GM12878 (cell line): ENCODE measurements around the gene HNRNPU. TPM values are rescaled to one million over a fixed set of nuclear protein-coding genes. Genes with fewer than 3 reads are reported as not detected.

Experiments used
- ATAC-seq: fragments of 200-7000 bp; cut with Tn5 transposase; 3 replicates; pipeline ENCODE4 v1.9.1; 2020; ENCODE audit warnings: mild to moderate bottlenecking, moderate library complexity
- BruUV-seq: library from RNA; stranded (reverse); fragments of 400-500 nt; replicated peaks from 2 replicates; lab custom pipeline; 2021; lab: Mats Ljungman, UMichigan
- CTCF ChIA-PET: fragments of 300-600 bp; sonication (Branson Sonifier 250); formaldehyde crosslinking; extraction: SDS; loops from one replicate; lab custom pipeline; 2021; ENCODE audit warnings: inconsistent platforms; lab: Yijun Ruan, JAX
- POLR2A ChIA-PET: fragments of 350-600 bp; formaldehyde crosslinking; extraction: SDS; loops from one replicate; lab custom pipeline; 2021; ENCODE audit warnings: inconsistent platforms; lab: Charles Lee
- RAD21 ChIA-PET: fragments of 300-600 bp; sonication (Branson Sonifier 250); formaldehyde crosslinking; loops from one replicate; lab custom pipeline; 2023; ENCODE audit warnings: antibody characterized with exemption; ENCODE audit not compliant: unreplicated experiment; lab: Charles Lee
- SMC1A ChIA-PET: fragments of 300-600 bp; sonication (Branson Sonifier 250); formaldehyde crosslinking; loops from one replicate; lab custom pipeline; 2023; ENCODE audit not compliant: unreplicated experiment, uncharacterized antibody; lab: Charles Lee
- DNase-seq: peaks from one replicate; pipeline ENCODE4 v3.0.0-alpha.2; 2011; ENCODE audit warnings: low read depth, low spot score
- FAIRE-seq: peaks from 3 replicates; lab custom pipeline; 2011; peaks lifted over from hg19 to GRCh38; lab: Jason Lieb, UNC
- H2AFZ ChIP-seq: 2 replicates; pipeline ENCODE4 v1.6.0; 2011; ENCODE audit warnings: low read depth, low read length, control low read depth; ENCODE audit not compliant: control insufficient read depth
- H3K27ac ChIP-seq: 2 replicates; pipeline ENCODE4 v1.5.1; 2011; ENCODE audit warnings: control low read depth; ENCODE audit not compliant: control insufficient read depth, insufficient read depth
- H3K27me3 ChIP-seq, 2 experiments: replicated peaks in 1 of 2; 2 replicates each; pipeline versions ENCODE4 v1.6.0 to v1.6.1; 2011; ENCODE audit warnings: low read length in 1 of 2; ENCODE audit not compliant: control insufficient read depth in 2 of 2, insufficient read depth in 2 of 2
- H3K36me3 ChIP-seq, 2 experiments: 2 replicates each; pipeline ENCODE4 v1.5.1; 2011; ENCODE audit warnings: low read length in 1 of 2; ENCODE audit not compliant: control insufficient read depth in 2 of 2, insufficient read depth in 2 of 2
- H3K4me1 ChIP-seq: 2 replicates; pipeline ENCODE4 v1.6.1; 2011; ENCODE audit warnings: mild to moderate bottlenecking, low read length, moderate library complexity, mixed read lengths; ENCODE audit not compliant: control insufficient read depth, insufficient read depth
- H3K4me2 ChIP-seq: 2 replicates; pipeline ENCODE4 v1.6.0; 2011; ENCODE audit warnings: control low read depth; ENCODE audit not compliant: control insufficient read depth, insufficient read depth
- H3K4me3 ChIP-seq: fragments of 200-600 bp; sonication (generic); 2 replicates; pipeline ENCODE4 v1.5.1; 2016
- H3K79me2 ChIP-seq: 2 replicates; pipeline ENCODE4 v1.6.0; 2011; ENCODE audit warnings: low read length; ENCODE audit not compliant: control insufficient read depth, insufficient read depth
- H3K9ac ChIP-seq: 2 replicates; pipeline ENCODE4 v1.8.0; 2011; ENCODE audit warnings: low read length, control low read depth, mixed read lengths; ENCODE audit not compliant: control insufficient read depth, insufficient read depth
- H3K9me3 ChIP-seq: replicated peaks from 3 replicates; pipeline ENCODE4 v1.5.1; 2011; ENCODE audit warnings: mild to moderate bottlenecking, low read length; ENCODE audit not compliant: control insufficient read depth, insufficient read depth
- H4K20me1 ChIP-seq: 2 replicates; pipeline ENCODE4 v1.6.0; 2011; ENCODE audit not compliant: control insufficient read depth, insufficient read depth
- CBFB ChIP-seq: IDR thresholded peaks from 2 replicates; pipeline ENCODE4 v1.6.1; 2016; ENCODE audit warnings: antibody characterized with exemption, low read depth
- CBX5 ChIP-seq: sonication (generic); IDR thresholded peaks from 2 replicates; pipeline ENCODE4 v1.6.1; 2016; ENCODE audit warnings: low read depth, moderate library complexity, mild to moderate bottlenecking, inconsistent platforms
- IKZF1 ChIP-seq: fragments of 450-650 bp; conservative IDR thresholded peaks from 2 replicates; pipeline ENCODE4 v1.6.1; 2017; ENCODE audit warnings: antibody characterized with exemption, mild to moderate bottlenecking
- NBN ChIP-seq: fragments of 450-650 bp; IDR thresholded peaks from 2 replicates; pipeline ENCODE4 v1.6.1; 2016
- SIX5 ChIP-seq: IDR thresholded peaks from 2 replicates; pipeline ENCODE4 v1.6.1; 2011; ENCODE audit warnings: mild to moderate bottlenecking, low read depth, low read length, moderate library complexity; ENCODE audit not compliant: severe bottlenecking
- SMAD1 ChIP-seq: fragments of 450-650 bp; IDR thresholded peaks from 2 replicates; pipeline ENCODE4 v1.6.1; 2018; ENCODE audit warnings: mild to moderate bottlenecking, low read depth; ENCODE audit not compliant: partially characterized antibody
- SMARCA5 ChIP-seq: fragments of 450-650 bp; IDR thresholded peaks from 2 replicates; pipeline ENCODE4 v1.6.1; 2017; ENCODE audit warnings: mild to moderate bottlenecking
- SP1 ChIP-seq: IDR thresholded peaks from one replicate; pipeline ENCODE4 v1.6.1; 2011; ENCODE audit warnings: low read depth, low read length
- SRF ChIP-seq, 2 experiments: IDR thresholded peaks; 2 replicates each; pipeline ENCODE4 v1.6.1; 2011; ENCODE audit warnings: low read depth in 2 of 2, low read length in 2 of 2, mild to moderate bottlenecking in 1 of 2, moderate library complexity in 1 of 2
- TAF1 ChIP-seq: IDR thresholded peaks from 2 replicates; pipeline ENCODE4 v1.6.1; 2011; ENCODE audit warnings: mild to moderate bottlenecking, low read depth, low read length, borderline replicate concordance
- TARDBP ChIP-seq: IDR thresholded peaks from 2 replicates; pipeline ENCODE4 v1.6.1; 2016; ENCODE audit warnings: borderline replicate concordance
- TBL1XR1 ChIP-seq: IDR thresholded peaks from 2 replicates; pipeline ENCODE4 v1.6.1; 2012; ENCODE audit warnings: low read depth, low read length, improper control_type of control experiment
- ZNF207 ChIP-seq: fragments of 450-650 bp; IDR thresholded peaks from 2 replicates; pipeline ENCODE4 v1.6.1; 2014; ENCODE audit warnings: antibody characterized with exemption, mild to moderate bottlenecking, borderline replicate concordance
- WGBS: methylation state at CpG from one replicate; pipeline ENCODE4 v1.1.6; 2016; ENCODE audit warnings: low lambda C conversion rate; ENCODE audit not compliant: insufficient replicate concordance, insufficient coverage; ENCODE audit errors: missing lambda C conversion rate; 5-methylcytosine and 5-hydroxymethylcytosine counted together
- in situ Hi-C: fragments of 300-500 bp; cut with MboI; formaldehyde crosslinking; loops from 9 replicates; pipeline ENCODE4 v1.14.3; 2018; ENCODE audit warnings: mixed read lengths
- intact Hi-C: fragments of 100-400 bp; cut with micrococcal nuclease; formaldehyde crosslinking; loops from one replicate; pipeline ENCODE4 v1.14.2; 2022; ENCODE audit not compliant: unreplicated experiment
- polyA plus RNA-seq, 11 experiments: library from polyadenylated mRNA; depleted of rRNA in 4 of 11; unstranded in 6 of 11; stranded (reverse) in 5 of 11; fragments of >200 nt; fragmentation: Nextera tagmentation in 4 of 11; fragmentation: Illumina TruSeq in 1 of 11; extraction: Ambion mirVana in 4 of 11; extraction: Trizol in 1 of 11; gene quantifications; 1 replicate in 1 of 11; 2 replicates in 10 of 11; pipeline versions ENCODE4 v1.2.1 to v1.2.3, GENCODE V29; 2011 to 2016; ENCODE audit warnings: inconsistent platforms in 2 of 11, missing spikeins in 2 of 11, low read depth in 1 of 11
- total RNA-seq, 4 experiments: library from RNA; depleted of rRNA in 3 of 4; stranded (reverse); fragments of >200 nt in 3 of 4; fragmentation: Illumina TruSeq in 1 of 4; extraction: Trizol in 1 of 4; gene quantifications; 2 replicates each; pipeline versions ENCODE4 v1.2.1 to v1.2.3, GENCODE V29; 2013 to 2021
- TF ChIP-seq, protein P1 (sequence below): fragments of 450-650 bp; conservative IDR thresholded peaks from 2 replicates; pipeline ENCODE4 v1.6.1; 2017; ENCODE audit warnings: mild to moderate bottlenecking, moderate library complexity
- TF ChIP-seq, protein P2 (sequence below): fragments of 450-650 bp; IDR thresholded peaks from 2 replicates; pipeline ENCODE4 v1.6.1; 2017; ENCODE audit warnings: mild to moderate bottlenecking, moderate library complexity
- TF ChIP-seq, protein P3 (sequence below): IDR thresholded peaks from 2 replicates; pipeline ENCODE4 v1.6.1; 2011; ENCODE audit warnings: borderline replicate concordance, low read depth, mild to moderate bottlenecking, moderate library complexity, mixed read lengths, low read length; ENCODE audit not compliant: insufficient read depth; ENCODE audit errors: extremely low read length

Gene HNRNPU
- total and polyA plus RNA-seq, 10 of the 15 experiments (the other 5 are each of a cell fraction or from before 2014, with no cell fraction given): 163 to 569 (median 420) TPM

DNA sequence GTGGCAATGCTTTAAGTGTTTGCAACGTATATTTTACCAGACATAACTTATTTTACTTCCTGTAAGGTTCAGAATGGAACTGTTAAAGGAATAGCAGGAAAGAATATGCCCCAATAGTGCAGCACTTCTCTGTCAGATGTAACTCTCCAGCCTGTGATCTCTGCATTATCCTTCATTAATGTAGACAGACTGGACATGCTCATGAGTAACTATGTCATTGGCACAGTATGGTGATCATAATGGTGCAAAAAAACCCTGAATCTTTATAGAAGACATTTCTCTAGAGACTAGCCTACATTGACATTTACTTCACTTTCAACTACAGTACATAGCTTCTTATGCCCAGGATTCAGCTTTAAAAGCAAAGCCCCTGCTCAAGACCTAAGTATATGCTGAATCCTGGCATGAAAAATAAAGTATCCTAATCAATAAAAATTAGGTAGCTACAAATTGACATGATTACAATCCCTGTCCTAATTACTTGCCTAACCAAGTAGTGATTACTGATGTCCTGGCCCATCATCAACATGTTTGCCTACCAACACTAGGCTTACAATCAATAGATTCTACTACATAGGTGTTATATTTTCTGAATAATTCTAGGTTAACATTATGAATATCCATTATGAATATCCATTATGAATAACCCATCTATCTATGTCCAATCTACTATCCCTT, 15.0 kb downstream of the HNRNPU start (continued):
- TF ChIP-seq, protein P1, sequence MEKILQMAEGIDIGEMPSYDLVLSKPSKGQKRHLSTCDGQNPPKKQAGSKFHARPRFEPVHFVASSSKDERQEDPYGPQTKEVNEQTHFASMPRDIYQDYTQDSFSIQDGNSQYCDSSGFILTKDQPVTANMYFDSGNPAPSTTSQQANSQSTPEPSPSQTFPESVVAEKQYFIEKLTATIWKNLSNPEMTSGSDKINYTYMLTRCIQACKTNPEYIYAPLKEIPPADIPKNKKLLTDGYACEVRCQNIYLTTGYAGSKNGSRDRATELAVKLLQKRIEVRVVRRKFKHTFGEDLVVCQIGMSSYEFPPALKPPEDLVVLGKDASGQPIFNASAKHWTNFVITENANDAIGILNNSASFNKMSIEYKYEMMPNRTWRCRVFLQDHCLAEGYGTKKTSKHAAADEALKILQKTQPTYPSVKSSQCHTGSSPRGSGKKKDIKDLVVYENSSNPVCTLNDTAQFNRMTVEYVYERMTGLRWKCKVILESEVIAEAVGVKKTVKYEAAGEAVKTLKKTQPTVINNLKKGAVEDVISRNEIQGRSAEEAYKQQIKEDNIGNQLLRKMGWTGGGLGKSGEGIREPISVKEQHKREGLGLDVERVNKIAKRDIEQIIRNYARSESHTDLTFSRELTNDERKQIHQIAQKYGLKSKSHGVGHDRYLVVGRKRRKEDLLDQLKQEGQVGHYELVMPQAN: no peak
- TF ChIP-seq NBN (no peak), TARDBP (no peak), SMARCA5 (no peak)
- TF ChIP-seq, all 136 proteins: peak for 0

DNA sequence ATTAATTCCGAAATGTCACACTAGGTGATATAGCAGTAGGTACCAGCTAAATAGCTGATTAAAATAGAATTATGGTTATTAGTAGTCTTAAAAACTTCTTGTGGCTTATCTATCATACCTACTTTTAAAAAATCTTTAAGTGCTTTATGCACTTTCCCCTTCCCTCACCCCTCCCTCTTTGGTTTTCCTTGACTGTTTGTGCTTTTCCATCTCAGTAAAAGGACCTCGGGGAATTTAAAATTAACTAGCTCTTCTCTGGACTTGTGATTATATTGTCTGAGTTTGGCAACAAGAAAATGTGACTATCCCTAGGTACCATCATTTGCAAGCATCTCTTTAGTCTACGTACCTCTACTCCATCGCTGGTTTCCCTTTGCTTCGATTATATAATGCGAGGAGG, 17.7 kb downstream of the HNRNPU start:
- H3K4me2 ChIP-seq: no peak overlapping the region
- H3K9me3 ChIP-seq: no peaks in the 10 kb centered on the region
- H3K27me3 ChIP-seq: no peaks in the 10 kb centered on the region
- H4K20me1 ChIP-seq: no peaks in the 10 kb centered on the region; the same call in 1 of the 2 replicates
- H3K9ac ChIP-seq: no peak overlapping the region
- H3K27ac ChIP-seq: no peak overlapping the region
- no peaks in the 10 kb centered on the region for H3K4me1 ChIP-seq
- ChIA-PET POLR2A (interaction anchor here (0.6 to 21.2 kb wide), 3 partner anchors 7 to 25 kb away, joined by 3 to 350 read pairs (median 350); partner anchors contain the start of genes COX20 and HNRNPU), SMC1A (interaction anchor here (0.9 to 16.8 kb wide), 4 partner anchors 10 to 45 kb away, joined by 3 to 360 read pairs (median 8); partner anchors contain the start of gene HNRNPU), RAD21 (interaction anchor here (0.8 to 1.8 kb wide), 4 partner anchors 9 to 12 kb away, joined by 3 to 5 read pairs (median 4); no protein-coding TSS in a partner anchor), CTCF (interaction anchor here (1.1 to 1.5 kb wide), 4 partner anchors 9 to 196 kb away, joined by 3 to 9 read pairs (median 5); no protein-coding TSS in a partner anchor)
- in situ Hi-C loops: no loop called here
- intact Hi-C loops: no loop called here
- H2AFZ ChIP-seq: no peak overlapping the region
- DNase-seq: no peak
- no peak for ATAC-seq
- H3K4me3 ChIP-seq: no peak overlapping the region
- no TSS peak for BruUV-seq
- peaks cover 3 to 50% of the 10 kb centered on the region in 2 experiments for H3K36me3 ChIP-seq
- WGBS: over 99% methylated on average over 6 of the region's 6 CpGs
- FAIRE-seq: no peak
- peaks cover 13% of the 10 kb centered on the region for H3K79me2 ChIP-seq
- TF ChIP-seq TAF1 (no peak), CBX5 (no peak), SP1 (no peak), IKZF1 (no peak), ZNF207 (no peak), TBL1XR1 (no peak), CBFB (no peak), SRF (IDR thresholded peaks at IDR 0.05; ENCODE audit: low read depth in 2 of 2, low read length in 2 of 2) (no peak), SIX5 (no peak), SMAD1 (no peak)
- TF ChIP-seq, protein P2, sequence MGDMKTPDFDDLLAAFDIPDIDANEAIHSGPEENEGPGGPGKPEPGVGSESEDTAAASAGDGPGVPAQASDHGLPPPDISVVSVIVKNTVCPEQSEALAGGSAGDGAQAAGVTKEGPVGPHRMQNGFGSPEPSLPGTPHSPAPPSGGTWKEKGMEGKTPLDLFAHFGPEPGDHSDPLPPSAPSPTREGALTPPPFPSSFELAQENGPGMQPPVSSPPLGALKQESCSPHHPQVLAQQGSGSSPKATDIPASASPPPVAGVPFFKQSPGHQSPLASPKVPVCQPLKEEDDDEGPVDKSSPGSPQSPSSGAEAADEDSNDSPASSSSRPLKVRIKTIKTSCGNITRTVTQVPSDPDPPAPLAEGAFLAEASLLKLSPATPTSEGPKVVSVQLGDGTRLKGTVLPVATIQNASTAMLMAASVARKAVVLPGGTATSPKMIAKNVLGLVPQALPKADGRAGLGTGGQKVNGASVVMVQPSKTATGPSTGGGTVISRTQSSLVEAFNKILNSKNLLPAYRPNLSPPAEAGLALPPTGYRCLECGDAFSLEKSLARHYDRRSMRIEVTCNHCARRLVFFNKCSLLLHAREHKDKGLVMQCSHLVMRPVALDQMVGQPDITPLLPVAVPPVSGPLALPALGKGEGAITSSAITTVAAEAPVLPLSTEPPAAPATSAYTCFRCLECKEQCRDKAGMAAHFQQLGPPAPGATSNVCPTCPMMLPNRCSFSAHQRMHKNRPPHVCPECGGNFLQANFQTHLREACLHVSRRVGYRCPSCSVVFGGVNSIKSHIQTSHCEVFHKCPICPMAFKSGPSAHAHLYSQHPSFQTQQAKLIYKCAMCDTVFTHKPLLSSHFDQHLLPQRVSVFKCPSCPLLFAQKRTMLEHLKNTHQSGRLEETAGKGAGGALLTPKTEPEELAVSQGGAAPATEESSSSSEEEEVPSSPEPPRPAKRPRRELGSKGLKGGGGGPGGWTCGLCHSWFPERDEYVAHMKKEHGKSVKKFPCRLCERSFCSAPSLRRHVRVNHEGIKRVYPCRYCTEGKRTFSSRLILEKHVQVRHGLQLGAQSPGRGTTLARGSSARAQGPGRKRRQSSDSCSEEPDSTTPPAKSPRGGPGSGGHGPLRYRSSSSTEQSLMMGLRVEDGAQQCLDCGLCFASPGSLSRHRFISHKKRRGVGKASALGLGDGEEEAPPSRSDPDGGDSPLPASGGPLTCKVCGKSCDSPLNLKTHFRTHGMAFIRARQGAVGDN: no peak
- TF ChIP-seq, protein P3, sequence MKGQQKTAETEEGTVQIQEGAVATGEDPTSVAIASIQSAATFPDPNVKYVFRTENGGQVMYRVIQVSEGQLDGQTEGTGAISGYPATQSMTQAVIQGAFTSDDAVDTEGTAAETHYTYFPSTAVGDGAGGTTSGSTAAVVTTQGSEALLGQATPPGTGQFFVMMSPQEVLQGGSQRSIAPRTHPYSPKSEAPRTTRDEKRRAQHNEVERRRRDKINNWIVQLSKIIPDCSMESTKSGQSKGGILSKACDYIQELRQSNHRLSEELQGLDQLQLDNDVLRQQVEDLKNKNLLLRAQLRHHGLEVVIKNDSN: no peak
